Gastrocnemius medialis (tissue), 4 donors: ENCODE data around the gene BCDIN3D.

ENCODE experiments used
- POLR2A ChIP-seq, 2 donors: fragments of 450-650 bp; IDR thresholded peaks; one replicate each; pipeline ENCODE4 v1.6.1; 2017; ENCODE audit warnings: antibody characterized with exemption in 2 of 2, mild to moderate bottlenecking in 2 of 2, moderate library complexity in 2 of 2
- TF ChIP-seq, protein P1 (sequence below), 5 experiments: fragments of 450-650 bp in 3 of 5; fragments of 200-600 bp in 2 of 5; sonication (generic) in 2 of 5; IDR thresholded peaks in 4 of 5; conservative IDR thresholded peaks in 1 of 5; 1 replicate in 4 of 5; 2 replicates in 1 of 5; pipeline ENCODE4 v1.5.1; 2016 to 2019; ENCODE audit warnings: antibody characterized with exemption in 5 of 5, mild to moderate bottlenecking in 3 of 5, moderate library complexity in 3 of 5

DNA sequence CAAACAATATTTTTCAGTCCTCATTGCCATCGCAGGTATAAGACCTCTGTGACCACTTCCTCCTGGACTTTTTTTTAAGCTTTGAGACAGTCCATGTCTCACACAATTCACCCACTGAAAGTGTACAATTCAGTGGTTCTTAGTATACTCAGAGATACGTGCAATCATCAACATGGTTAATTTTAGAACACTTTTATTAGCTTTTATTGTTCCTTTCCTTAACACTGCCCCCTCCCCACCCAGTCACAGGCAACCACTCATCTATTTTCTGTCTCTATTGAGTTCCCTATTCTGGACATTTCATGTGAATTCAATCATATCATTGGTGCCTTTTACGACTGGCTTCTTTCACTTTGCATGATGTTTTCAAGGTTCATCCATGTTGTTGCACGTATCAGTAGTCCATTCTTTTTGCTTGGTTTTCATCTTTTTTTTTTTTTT, 30.9 kb downstream of the BCDIN3D start:
- TF ChIP-seq, protein P1, sequence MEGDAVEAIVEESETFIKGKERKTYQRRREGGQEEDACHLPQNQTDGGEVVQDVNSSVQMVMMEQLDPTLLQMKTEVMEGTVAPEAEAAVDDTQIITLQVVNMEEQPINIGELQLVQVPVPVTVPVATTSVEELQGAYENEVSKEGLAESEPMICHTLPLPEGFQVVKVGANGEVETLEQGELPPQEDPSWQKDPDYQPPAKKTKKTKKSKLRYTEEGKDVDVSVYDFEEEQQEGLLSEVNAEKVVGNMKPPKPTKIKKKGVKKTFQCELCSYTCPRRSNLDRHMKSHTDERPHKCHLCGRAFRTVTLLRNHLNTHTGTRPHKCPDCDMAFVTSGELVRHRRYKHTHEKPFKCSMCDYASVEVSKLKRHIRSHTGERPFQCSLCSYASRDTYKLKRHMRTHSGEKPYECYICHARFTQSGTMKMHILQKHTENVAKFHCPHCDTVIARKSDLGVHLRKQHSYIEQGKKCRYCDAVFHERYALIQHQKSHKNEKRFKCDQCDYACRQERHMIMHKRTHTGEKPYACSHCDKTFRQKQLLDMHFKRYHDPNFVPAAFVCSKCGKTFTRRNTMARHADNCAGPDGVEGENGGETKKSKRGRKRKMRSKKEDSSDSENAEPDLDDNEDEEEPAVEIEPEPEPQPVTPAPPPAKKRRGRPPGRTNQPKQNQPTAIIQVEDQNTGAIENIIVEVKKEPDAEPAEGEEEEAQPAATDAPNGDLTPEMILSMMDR (IDR thresholded peaks at IDR 0.05 in 4 of 5, conservative IDR thresholded peaks at IDR 0.05 in 1 of 5) = no peak
- no peak for TF ChIP-seq POLR2A (IDR thresholded peaks at IDR 0.05)
